22Rv1 (cell line): ENCODE measurements around the gene C2orf49.

ENCODE experiments used
- CTCF ChIP-seq: fragments of 450-650 bp; IDR thresholded peaks from 2 replicates; pipeline ENCODE4 v1.5.1; 2017; ENCODE audit warnings: mild to moderate bottlenecking
- ZFX ChIP-seq: fragments of 450-650 bp; IDR thresholded peaks from 2 replicates; pipeline ENCODE4 v1.6.1; 2017; ENCODE audit warnings: antibody characterized with exemption, borderline replicate concordance

- no peak for TF ChIP-seq CTCF
- TF ChIP-seq ZFX, result no peak
Measured at GRCh38 chr2:105385731-105386540, 48.6 kb downstream of the C2orf49 start.
